ENCODE results near the gene ARHGEF38.
A peak's percentile ranks its signal among the peaks of the same experiment; 100 is the strongest.

Gene ARHGEF38

GRCh38 chr4:105627620-105628019 is 75.2 kb downstream of the ARHGEF38 start:
- no peaks in the 10 kb centered on the region for H3K36me3 Mint-ChIP-seq (ENCODE audit: low read depth)
- no peak for TF ChIP-seq CTCF (IDR thresholded peaks at IDR 0.05; ENCODE audit: unreplicated experiment in 3 of 3)
- peaks cover 48% of the 10 kb centered on the region for H3K4me1 Mint-ChIP-seq
- H3K27ac Mint-ChIP-seq, result peak overlapping the region in 1 of 3 experiments; percentile 44
- no peak overlapping the region for H3K4me3 Mint-ChIP-seq
- no peaks in the 10 kb centered on the region for H3K27me3 Mint-ChIP-seq (ENCODE audit: low read depth)
- no peaks in the 10 kb centered on the region for H3K9me3 Mint-ChIP-seq

GRCh38 chr4:105630670-105631655 is 78.5 kb downstream of the ARHGEF38 start:
- no peak overlapping the region for H3K4me3 Mint-ChIP-seq
- no peaks in the 10 kb centered on the region for H3K9me3 Mint-ChIP-seq
- H3K4me1 Mint-ChIP-seq, result peaks cover 46% of the 10 kb centered on the region
- no peak for TF ChIP-seq CTCF (IDR thresholded peaks at IDR 0.05; ENCODE audit: unreplicated experiment in 3 of 3)
- no peaks in the 10 kb centered on the region for H3K27me3 Mint-ChIP-seq (ENCODE audit: low read depth)
- H3K27ac Mint-ChIP-seq, result peak overlapping the region; percentile 85 to 89 (median 86)
- H3K36me3 Mint-ChIP-seq (ENCODE audit: low read depth), result no peaks in the 10 kb centered on the region

- no peak for TF ChIP-seq CTCF (IDR thresholded peaks at IDR 0.05; ENCODE audit: unreplicated experiment in 3 of 3)
- no peaks in the 10 kb centered on the region for H3K36me3 Mint-ChIP-seq (ENCODE audit: low read depth)
- H3K4me3 Mint-ChIP-seq, result no peak overlapping the region
- no peaks in the 10 kb centered on the region for H3K9me3 Mint-ChIP-seq
- H3K27me3 Mint-ChIP-seq (ENCODE audit: low read depth), result no peaks in the 10 kb centered on the region
- peak overlapping the region; percentile 85 to 89 (median 86) for H3K27ac Mint-ChIP-seq
- H3K4me1 Mint-ChIP-seq, result peaks cover 45% of the 10 kb centered on the region
These were observed 79.5 kb downstream of the ARHGEF38 start for GRCh38 chr4:105631818-105632400.

- Mint-ChIP-seq H3K4me1 (peaks cover 50% of the 10 kb centered on the region), H3K9me3 (no peaks in the 10 kb centered on the region), H3K4me3 (no peak overlapping the region), H3K36me3 (ENCODE audit: low read depth) (no peaks in the 10 kb centered on the region), H3K27me3 (ENCODE audit: low read depth) (no peaks in the 10 kb centered on the region), H3K27ac (peak overlapping the region in 1 of 3 experiments; percentile 89)
- peak in 1 of 3 experiments; percentile 9 for TF ChIP-seq CTCF (IDR thresholded peaks at IDR 0.05; ENCODE audit: unreplicated experiment in 3 of 3)
These were observed 80.2 kb downstream of the ARHGEF38 start for GRCh38 chr4:105632599-105632998.

GRCh38 chr4:105633241-105633640 is 80.8 kb downstream of the ARHGEF38 start:
- H3K36me3 Mint-ChIP-seq (ENCODE audit: low read depth), result no peaks in the 10 kb centered on the region
- H3K4me3 Mint-ChIP-seq, result no peak overlapping the region
- H3K4me1 Mint-ChIP-seq, result peaks cover 55% of the 10 kb centered on the region
- no peaks in the 10 kb centered on the region for H3K27me3 Mint-ChIP-seq (ENCODE audit: low read depth)
- TF ChIP-seq CTCF (IDR thresholded peaks at IDR 0.05; ENCODE audit: unreplicated experiment in 3 of 3), result no peak
- H3K9me3 Mint-ChIP-seq, result no peaks in the 10 kb centered on the region
- H3K27ac Mint-ChIP-seq, result no peak overlapping the region

Data from nephron (organoid).